Measurements from ENCODE around the gene ITPRID2.

- TF ChIP-seq TARDBP (IDR thresholded peaks at IDR 0.05) (no peak), BHLHE40 (IDR thresholded peaks at IDR 0.05; ENCODE audit: borderline replicate concordance) (no peak), SUZ12 (IDR thresholded peaks at IDR 0.05) (no peak), PKNOX1 (IDR thresholded peaks at IDR 0.05) (no peak), ELF4 (IDR thresholded peaks at IDR 0.05) (no peak), ZNF384 (IDR thresholded peaks at IDR 0.05) (no peak)
These were observed 1.3 kb upstream of the ITPRID2 start for GRCh38 chr2:181890271-181890670.

All from HEK293T (cell line).